HepG2 (cell line): Measurements from ENCODE around the gene PRR22. TPM values are rescaled to one million over a fixed set of nuclear protein-coding genes. Genes with fewer than 3 reads are reported as not detected.
A peak's percentile ranks its signal among the peaks of the same experiment; 100 is the strongest.

Experiments
- BCL6 ChIP-seq: IDR thresholded peaks from 2 replicates; pipeline ENCODE4 v1.6.1; 2016; ENCODE audit warnings: missing genetic modification reagents, missing compliant biosample characterization
- CTCF ChIP-seq: sonication (generic); formaldehyde crosslinking; IDR thresholded peaks from 2 replicates; pipeline ENCODE4 v1.5.0; 2020; ENCODE audit warnings: mild to moderate bottlenecking, missing genetic modification reagents, moderate library complexity
- GMEB1 ChIP-seq: sonication (generic); formaldehyde crosslinking; IDR thresholded peaks from 2 replicates; pipeline ENCODE4 v1.5.1; 2020; ENCODE audit warnings: missing genetic modification reagents, mild to moderate bottlenecking, borderline replicate concordance
- HIVEP1 ChIP-seq: sonication (generic); formaldehyde crosslinking; IDR thresholded peaks from 2 replicates; pipeline ENCODE4 v1.4.0; 2020; ENCODE audit warnings: mild to moderate bottlenecking, missing genetic modification reagents
- HNF4G ChIP-seq, 2 experiments: sonication (generic) in 1 of 2; formaldehyde crosslinking in 1 of 2; IDR thresholded peaks; 2 replicates each; pipeline versions ENCODE4 v1.4.0 to v1.6.1; 2011 to 2020; ENCODE audit warnings: borderline replicate concordance in 2 of 2, low read depth in 2 of 2, mild to moderate bottlenecking in 2 of 2, low read length in 1 of 2, missing genetic modification reagents in 1 of 2, moderate library complexity in 1 of 2
- MYC ChIP-seq: sonication (generic); formaldehyde crosslinking; IDR thresholded peaks from 2 replicates; pipeline ENCODE4 v1.9.0; 2021; ENCODE audit warnings: missing genetic modification reagents, borderline replicate concordance
- NR2F1 ChIP-seq, 2 experiments: fragments of 450-650 bp in 1 of 2; formaldehyde crosslinking in 1 of 2; IDR thresholded peaks; 2 replicates each; pipeline versions ENCODE4 v1.5.0 to v1.6.1; 2016 to 2020; ENCODE audit warnings: mild to moderate bottlenecking in 1 of 2, missing compliant biosample characterization in 1 of 2, missing genetic modification reagents in 1 of 2, moderate library complexity in 1 of 2
- SMAD9 ChIP-seq: sonication (generic); formaldehyde crosslinking; IDR thresholded peaks from 2 replicates; pipeline ENCODE4 v1.5.1; 2020; ENCODE audit warnings: mild to moderate bottlenecking, missing genetic modification reagents
- SP1 ChIP-seq, 2 experiments: fragments of 450-650 bp in 1 of 2; sonication (generic) in 1 of 2; formaldehyde crosslinking in 1 of 2; IDR thresholded peaks; 2 replicates each; pipeline versions ENCODE4 v1.4.0 to v1.6.1; 2016 to 2020; ENCODE audit warnings: missing genetic modification reagents in 1 of 2
- SRSF4 ChIP-seq: fragments of 200-400 bp; formaldehyde crosslinking; IDR thresholded peaks from one replicate; pipeline ENCODE4 v1.6.1; 2018; ENCODE audit warnings: mild to moderate bottlenecking, low read depth, low read length, moderate library complexity; ENCODE audit not compliant: poor library complexity, severe bottlenecking
- ZBTB3 ChIP-seq: sonication (generic); formaldehyde crosslinking; IDR thresholded peaks from 2 replicates; pipeline ENCODE4 v1.4.0; 2020; ENCODE audit warnings: low read depth, mild to moderate bottlenecking, moderate library complexity, missing genetic modification reagents, borderline replicate concordance
- ZBTB38 ChIP-seq: sonication (generic); formaldehyde crosslinking; IDR thresholded peaks from 2 replicates; pipeline ENCODE4 v1.5.1; 2020; ENCODE audit warnings: mild to moderate bottlenecking, missing genetic modification reagents
- ZBTB7B ChIP-seq: sonication (generic); formaldehyde crosslinking; IDR thresholded peaks from 2 replicates; pipeline ENCODE4 v1.4.0; 2020; ENCODE audit warnings: missing genetic modification reagents
- ZGPAT ChIP-seq: IDR thresholded peaks from 2 replicates; pipeline ENCODE4 v1.6.1; 2016; ENCODE audit warnings: mild to moderate bottlenecking
- ZNF362 ChIP-seq: sonication (generic); formaldehyde crosslinking; IDR thresholded peaks from 2 replicates; pipeline ENCODE4 v1.4.0; 2020; ENCODE audit warnings: missing genetic modification reagents, mild to moderate bottlenecking, borderline replicate concordance
- ZNF460 ChIP-seq: sonication (generic); formaldehyde crosslinking; IDR thresholded peaks from 2 replicates; pipeline ENCODE4 v1.5.1; 2020; ENCODE audit warnings: missing genetic modification reagents, mild to moderate bottlenecking, borderline replicate concordance
- ZNF501 ChIP-seq: sonication (generic); formaldehyde crosslinking; IDR thresholded peaks from 2 replicates; pipeline ENCODE4 v1.5.1; 2020; ENCODE audit warnings: mild to moderate bottlenecking, moderate library complexity, missing genetic modification reagents
- ZNF556 ChIP-seq: sonication (generic); formaldehyde crosslinking; IDR thresholded peaks from 2 replicates; pipeline ENCODE4 v1.4.0; 2020; ENCODE audit warnings: mild to moderate bottlenecking, missing genetic modification reagents, borderline replicate concordance
- ZNF567 ChIP-seq: sonication (generic); formaldehyde crosslinking; IDR thresholded peaks from 2 replicates; pipeline ENCODE4 v1.8.1; 2023; ENCODE audit warnings: mild to moderate bottlenecking, missing genetic modification reagents, borderline replicate concordance
- polyA plus RNA-seq, 8 experiments: library from polyadenylated mRNA; depleted of rRNA in 3 of 8; stranded (reverse) in 7 of 8; unstranded in 1 of 8; fragments of >200 nt; fragmentation: Illumina TruSeq in 4 of 8; extraction: Trizol in 4 of 8; gene quantifications; 2 replicates each; pipeline versions ENCODE4 v1.2.1 to v1.2.3, GENCODE V29; 2011 to 2016; ENCODE audit warnings: low read depth in 4 of 8, missing spikeins in 1 of 8, mixed read lengths in 1 of 8; ENCODE audit not compliant: insufficient read depth in 1 of 8
- total RNA-seq, 5 experiments: library from RNA; depleted of rRNA; stranded (reverse); fragments of >200 nt; fragmentation: Illumina TruSeq; extraction: Trizol; gene quantifications; 2 replicates each; pipeline ENCODE4 v1.2.3, GENCODE V29; 2016; ENCODE audit warnings: low read depth in 1 of 5

Gene PRR22
- total and polyA plus RNA-seq, 2 of the 13 experiments (the other 11 are each of a cell fraction or from before 2014, with no cell fraction given), result 0.84 to 2.3 TPM

- peak; percentile 99 for TF ChIP-seq CTCF
- TF ChIP-seq MYC, result peak; percentile 83
- TF ChIP-seq ZNF556 (CRISPR knock-in tag), result peak; percentile 78; the same call in 1 of the 2 replicates
- 0 out of 2 replicates have a peak, but pooled peaks have one; percentile 36 for TF ChIP-seq SMAD9 (CRISPR knock-in tag)
- peak; percentile 90 for TF ChIP-seq ZBTB7B
- no peak for TF ChIP-seq SP1 (IDR thresholded peaks at IDR 0.05)
- TF ChIP-seq SP1 (CRISPR knock-in tag; IDR thresholded peaks at IDR 0.05), result no peak; the same call in 1 of the 2 replicates
- peak; percentile 94 for TF ChIP-seq ZNF501 (CRISPR knock-in tag)
- peak; percentile 86 for TF ChIP-seq ZBTB38 (CRISPR knock-in tag)
- peak; percentile 89 for TF ChIP-seq HIVEP1 (CRISPR knock-in tag)
- TF ChIP-seq ZNF362 (CRISPR knock-in tag), result peak; percentile 57; the same call in 1 of the 2 replicates
- TF ChIP-seq ZNF567 (CRISPR knock-in tag), result 0 out of 2 replicates have a peak, but pooled peaks have one; percentile 65
- 0 out of 2 replicates have a peak, but pooled peaks have one; percentile 30 for TF ChIP-seq BCL6 (CRISPR knock-in tag)
- peak; percentile 25; the same call in 1 of the 2 replicates for TF ChIP-seq HNF4G (IDR thresholded peaks at IDR 0.05; ENCODE audit: borderline replicate concordance, low read depth, low read length)
- no peak for TF ChIP-seq HNF4G (CRISPR knock-in tag; IDR thresholded peaks at IDR 0.05; ENCODE audit: borderline replicate concordance, low read depth)
- TF ChIP-seq SRSF4, result no peak
- TF ChIP-seq ZBTB3 (CRISPR knock-in tag), result 0 out of 2 replicates have a peak, but pooled peaks have one; percentile 44
- peak; percentile 55; the same call in 1 of the 2 replicates for TF ChIP-seq ZNF460 (CRISPR knock-in tag)
- peak; percentile 44; the same call in 1 of the 2 replicates for TF ChIP-seq GMEB1
- TF ChIP-seq ZGPAT (CRISPR knock-in tag), result peak; percentile 84; the same call in 1 of the 2 replicates
- no peak for TF ChIP-seq NR2F1 (CRISPR knock-in tag; IDR thresholded peaks at IDR 0.05)
These were observed 19.4 kb upstream of the PRR22 start (continued) for GRCh38 chr19:5803752-5804515.
